ENCODE data around the gene PUS1.
"Not testable (repeated sequence)": the region's sequence is repeated elsewhere in the genome, so short reads cannot be mapped to it uniquely, and the experiment has no call there.

PUS1 gene

DNA sequence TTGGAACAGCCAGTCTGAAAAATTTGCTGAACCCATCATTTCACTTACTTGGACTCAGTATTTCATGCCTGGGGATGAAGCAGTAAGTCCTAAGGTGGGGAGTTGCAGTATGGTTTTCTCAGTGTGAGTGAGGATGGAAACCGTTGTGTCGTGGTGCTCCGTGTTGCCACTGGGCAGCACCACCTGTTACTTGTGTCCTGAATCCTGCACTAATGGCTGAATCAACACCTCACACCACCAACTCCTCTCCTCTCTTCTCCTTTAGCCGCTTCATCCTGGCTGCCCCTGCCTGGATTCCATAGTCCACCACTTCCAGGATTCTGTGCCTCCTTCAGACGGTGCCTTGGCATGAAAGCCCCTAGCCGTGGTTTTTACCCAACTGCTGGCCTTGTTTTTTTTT lies 17.7 kb downstream of the PUS1 start:
- Histone ChIP-seq H3K27ac (no peak overlapping the region), H3K4me2 (ENCODE audit: low read length) (no peak overlapping the region), H3K9me3 (ENCODE audit: control insufficient read depth, low read length) (no peaks in the 10 kb centered on the region), H2AFZ (no peak overlapping the region), H3K27me3 (ENCODE audit: control insufficient read depth, insufficient read depth, low read length) (no peaks in the 10 kb centered on the region), H3K9ac (no peak overlapping the region), H3K36me3 (ENCODE audit: control insufficient read depth, insufficient read depth, low read length) (no peaks in the 10 kb centered on the region), H3K79me2 (peaks cover 10% of the 10 kb centered on the region), H3K4me1 (peaks cover 4% of the 10 kb centered on the region), H3K4me3 (ENCODE audit: low read depth, low read length) (no peak overlapping the region)
- TF ChIP-seq, protein P1, sequence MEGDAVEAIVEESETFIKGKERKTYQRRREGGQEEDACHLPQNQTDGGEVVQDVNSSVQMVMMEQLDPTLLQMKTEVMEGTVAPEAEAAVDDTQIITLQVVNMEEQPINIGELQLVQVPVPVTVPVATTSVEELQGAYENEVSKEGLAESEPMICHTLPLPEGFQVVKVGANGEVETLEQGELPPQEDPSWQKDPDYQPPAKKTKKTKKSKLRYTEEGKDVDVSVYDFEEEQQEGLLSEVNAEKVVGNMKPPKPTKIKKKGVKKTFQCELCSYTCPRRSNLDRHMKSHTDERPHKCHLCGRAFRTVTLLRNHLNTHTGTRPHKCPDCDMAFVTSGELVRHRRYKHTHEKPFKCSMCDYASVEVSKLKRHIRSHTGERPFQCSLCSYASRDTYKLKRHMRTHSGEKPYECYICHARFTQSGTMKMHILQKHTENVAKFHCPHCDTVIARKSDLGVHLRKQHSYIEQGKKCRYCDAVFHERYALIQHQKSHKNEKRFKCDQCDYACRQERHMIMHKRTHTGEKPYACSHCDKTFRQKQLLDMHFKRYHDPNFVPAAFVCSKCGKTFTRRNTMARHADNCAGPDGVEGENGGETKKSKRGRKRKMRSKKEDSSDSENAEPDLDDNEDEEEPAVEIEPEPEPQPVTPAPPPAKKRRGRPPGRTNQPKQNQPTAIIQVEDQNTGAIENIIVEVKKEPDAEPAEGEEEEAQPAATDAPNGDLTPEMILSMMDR (IDR thresholded peaks at IDR 0.05): no peak

DNA sequence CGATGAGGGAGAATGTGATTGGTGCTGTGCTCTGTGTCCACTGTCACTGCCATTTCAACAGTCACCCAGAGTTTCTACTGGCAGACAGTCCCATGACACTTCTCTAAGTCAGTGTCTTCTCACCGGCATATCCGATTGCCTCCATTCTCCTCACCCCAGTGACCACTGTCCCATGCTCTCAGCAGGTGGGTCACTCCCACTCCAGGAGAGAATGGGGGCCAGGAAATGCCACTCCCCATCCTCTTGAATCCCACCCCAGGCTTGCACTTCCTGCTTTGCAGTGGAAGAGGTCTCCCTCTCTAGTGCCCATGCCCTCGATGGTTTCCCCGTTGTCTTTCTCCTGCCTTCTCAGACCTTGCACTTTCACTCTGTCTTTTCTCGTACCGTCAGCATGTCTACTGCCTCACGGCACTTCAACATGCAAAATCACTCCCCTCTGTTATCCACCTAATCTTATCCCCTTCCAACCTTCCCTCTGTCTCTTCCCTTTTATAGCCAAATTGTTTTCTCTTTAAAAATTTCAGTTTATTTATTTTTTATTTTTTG lies 18.5 kb downstream of the PUS1 start:
- peak overlapping the region; percentile 11 for H3K27ac ChIP-seq
- peaks cover 15% of the 10 kb centered on the region for H3K79me2 ChIP-seq
- no peaks in the 10 kb centered on the region for H3K27me3 ChIP-seq (ENCODE audit: control insufficient read depth, insufficient read depth, low read length)
- H3K9me3 ChIP-seq (ENCODE audit: control insufficient read depth, low read length): no peaks in the 10 kb centered on the region
- H3K4me2 ChIP-seq (ENCODE audit: low read length): no peak overlapping the region
- peak overlapping the region; percentile 50 for H2AFZ ChIP-seq
- TF ChIP-seq, protein P1 (IDR thresholded peaks at IDR 0.05): no peak
- H3K4me3 ChIP-seq (ENCODE audit: low read depth, low read length): no peak overlapping the region
- no peak overlapping the region for H3K9ac ChIP-seq
- H3K36me3 ChIP-seq (ENCODE audit: control insufficient read depth, insufficient read depth, low read length): no peaks in the 10 kb centered on the region
- peaks cover 4% of the 10 kb centered on the region for H3K4me1 ChIP-seq

DNA sequence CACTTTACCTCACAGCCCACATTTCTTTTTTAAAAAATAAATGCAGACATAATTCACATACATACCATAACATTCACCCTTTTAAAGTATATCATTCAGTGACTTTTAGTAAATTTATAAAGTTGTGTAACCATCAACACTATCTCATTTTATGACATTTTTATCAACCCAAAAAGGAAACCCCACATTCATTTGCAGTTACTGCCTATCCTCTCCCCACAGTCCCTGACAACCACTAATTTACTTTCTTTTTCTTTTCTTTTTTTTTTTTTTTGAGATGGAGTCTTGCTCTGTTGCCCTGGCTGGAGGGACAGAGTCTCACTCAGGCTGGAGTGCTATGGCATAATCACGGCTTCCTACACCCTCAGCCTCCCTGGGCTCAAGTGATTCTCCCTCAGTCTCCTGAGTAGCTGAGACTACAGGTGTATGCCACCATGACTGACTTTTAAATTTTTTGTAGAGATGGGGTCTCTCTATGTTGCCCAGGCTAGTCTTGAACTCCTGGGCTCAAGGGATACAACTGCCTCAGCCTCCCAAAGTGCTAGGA lies 19.2 kb downstream of the PUS1 start:
- Histone ChIP-seq H3K9ac (no peak overlapping the region), H3K4me2 (ENCODE audit: low read length) (no peak overlapping the region), H3K27ac (peak overlapping the region; percentile 54), H3K36me3 (ENCODE audit: control insufficient read depth, insufficient read depth, low read length) (no peaks in the 10 kb centered on the region), H3K9me3 (ENCODE audit: control insufficient read depth, low read length) (no peaks in the 10 kb centered on the region), H3K4me1 (peaks cover 7% of the 10 kb centered on the region), H3K4me3 (ENCODE audit: low read depth, low read length) (no peak overlapping the region), H3K79me2 (peaks cover 22% of the 10 kb centered on the region), H3K27me3 (ENCODE audit: control insufficient read depth, insufficient read depth, low read length) (no peaks in the 10 kb centered on the region), H2AFZ (peak overlapping the region; percentile 69)
- TF ChIP-seq, protein P1 (IDR thresholded peaks at IDR 0.05): no peak

DNA sequence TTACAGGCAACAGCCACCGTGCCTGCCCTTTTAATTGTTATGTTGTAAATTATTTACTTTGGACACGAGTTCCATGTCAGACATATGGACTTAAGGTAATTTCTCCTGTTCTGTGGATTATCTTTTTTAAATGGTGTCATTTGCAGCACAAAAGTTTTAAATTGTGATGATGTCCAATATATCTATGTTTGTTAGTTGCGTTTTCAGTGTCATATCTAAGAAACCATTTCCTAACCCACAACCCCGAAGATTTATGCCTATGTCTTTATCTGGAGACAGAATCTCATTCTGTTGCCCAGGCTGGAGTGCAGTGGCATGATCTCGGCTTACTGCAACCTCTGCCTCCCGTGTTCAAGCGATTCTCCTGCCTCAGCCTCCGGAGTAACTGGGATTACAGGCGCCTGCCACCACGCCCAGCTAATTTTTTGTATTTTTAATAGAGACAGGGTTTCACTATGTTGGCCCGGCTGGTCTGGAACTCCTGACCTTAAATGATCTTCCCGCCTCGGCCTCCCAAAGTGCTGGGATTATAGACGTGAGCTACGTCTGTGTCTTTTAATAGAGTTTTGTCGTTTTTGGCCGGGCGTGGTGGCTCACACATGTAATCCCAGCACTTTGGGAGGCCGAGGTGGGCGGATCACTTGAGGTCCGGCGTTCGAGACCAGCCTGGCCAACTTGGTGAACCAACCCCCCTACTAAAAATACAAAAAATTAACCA lies 19.8 kb downstream of the PUS1 start:
- H3K9ac ChIP-seq; H3K4me1 ChIP-seq; H3K36me3 ChIP-seq (ENCODE audit: control insufficient read depth, insufficient read depth, low read length); H3K27me3 ChIP-seq (ENCODE audit: control insufficient read depth, insufficient read depth, low read length); H3K9me3 ChIP-seq (ENCODE audit: control insufficient read depth, low read length): not testable (repeated sequence)
- Histone ChIP-seq H2AFZ (peak overlapping the region; percentile 69), H3K79me2 (peaks cover 29% of the 10 kb centered on the region), H3K4me2 (ENCODE audit: low read length) (peak overlapping the region; percentile 71), H3K27ac (peak overlapping the region; percentile 54), H3K4me3 (ENCODE audit: low read depth, low read length) (peak overlapping the region; percentile 74)

DNA sequence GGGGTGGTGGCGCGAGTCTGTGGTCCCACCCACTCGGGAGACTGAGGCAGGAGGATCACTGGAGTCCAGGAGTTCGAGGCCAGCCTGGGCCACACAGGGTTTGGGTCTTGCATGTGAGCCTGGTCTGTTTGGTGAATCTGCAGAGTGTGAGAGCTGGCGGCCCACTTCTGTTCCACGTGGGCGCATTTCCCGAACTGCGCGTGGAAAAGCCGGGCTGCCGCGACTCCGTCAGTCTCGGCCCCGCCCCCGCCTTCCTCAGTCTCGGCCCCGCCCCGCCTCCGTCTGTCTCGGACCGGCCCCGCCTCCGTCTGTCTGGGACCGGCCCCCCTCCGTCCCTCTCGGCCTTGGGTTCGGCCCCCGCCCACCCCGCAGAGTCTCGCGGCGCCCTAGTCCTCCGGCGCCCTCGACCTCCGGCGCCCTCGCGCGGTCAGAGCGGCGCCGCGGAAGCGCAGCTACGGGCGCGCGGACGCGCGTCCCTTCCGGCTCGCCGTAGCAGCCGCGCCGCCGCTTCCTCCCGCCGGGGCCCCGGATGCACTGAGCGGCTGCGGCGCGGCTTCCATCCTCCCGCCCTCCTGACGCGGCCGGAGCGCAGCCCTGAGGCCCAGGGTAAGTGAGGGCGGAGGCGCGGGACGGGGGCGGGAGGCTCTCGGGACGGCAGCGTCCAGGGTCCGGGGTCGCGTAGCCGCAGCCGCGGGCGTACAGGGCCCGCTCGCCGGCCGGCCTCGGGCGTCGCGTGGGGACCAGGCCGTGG lies 20.5 kb downstream of the PUS1 start, which contains the start of gene EP400:
TSS of gene EP400 (plus strand) at position 512 of the 751 bp plus-strand sequence. CDS start 10,678 bp downstream, outside the sequence.
- Histone ChIP-seq H3K79me2 (peaks cover 33% of the 10 kb centered on the region), H3K27ac (peak within 1 kb of the TSS; percentile 54), H3K4me2 (ENCODE audit: low read length) (peak within 1 kb of the TSS; percentile 71), H3K9ac (peak within 1 kb of the TSS; percentile 51), H3K36me3 (ENCODE audit: control insufficient read depth, insufficient read depth, low read length) (no peaks in the 10 kb centered on the region), H3K4me1 (peaks cover 7% of the 10 kb centered on the region), H3K4me3 (ENCODE audit: low read depth, low read length) (peak within 1 kb of the TSS; percentile 74), H3K27me3 (ENCODE audit: control insufficient read depth, insufficient read depth, low read length) (no peaks in the 10 kb centered on the region), H2AFZ (peak within 1 kb of the TSS; percentile 69), H3K9me3 (ENCODE audit: control insufficient read depth, low read length) (no peaks in the 10 kb centered on the region)
- TF ChIP-seq, protein P1 (IDR thresholded peaks at IDR 0.05): peak; percentile 64
